GM23248 (cell line): ENCODE measurements around the gene CEP89. TPM values are rescaled to one million over a fixed set of nuclear protein-coding genes. Genes with fewer than 3 reads are reported as not detected.
"Not testable (repeated sequence)": the region's sequence is repeated elsewhere in the genome, so short reads cannot be mapped to it uniquely, and the experiment has no call there.

Source experiments
- DNase-seq: peaks from one replicate; pipeline ENCODE4 v3.0.0-alpha.2; 2015
- H2AFZ ChIP-seq: fragments of 200-600 bp; sonication (generic); 2 replicates; pipeline ENCODE4 v1.6.1; 2016; ENCODE audit warnings: antibody characterized with exemption
- H3F3A ChIP-seq: fragments of 200-600 bp; sonication (generic); 2 replicates; pipeline ENCODE4 v1.6.1; 2016; ENCODE audit warnings: mild to moderate bottlenecking, antibody characterized with exemption, mixed run types; ENCODE audit not compliant: insufficient read depth
- H3K27ac ChIP-seq: fragments of 200-600 bp; sonication (generic); 2 replicates; pipeline ENCODE4 v1.5.1; 2016; ENCODE audit warnings: mild to moderate bottlenecking
- H3K27me3 ChIP-seq: fragments of 200-600 bp; sonication (generic); replicated peaks from 2 replicates; pipeline ENCODE4 v1.6.1; 2016; ENCODE audit warnings: mild to moderate bottlenecking; ENCODE audit not compliant: insufficient read depth
- H3K36me3 ChIP-seq: fragments of 200-600 bp; sonication (generic); 2 replicates; pipeline ENCODE4 v1.6.1; 2016; ENCODE audit warnings: low read depth, mild to moderate bottlenecking
- H3K4me1 ChIP-seq: fragments of 200-600 bp; sonication (generic); 2 replicates; pipeline ENCODE4 v1.6.1; 2016; ENCODE audit warnings: mild to moderate bottlenecking; ENCODE audit not compliant: insufficient read depth
- H3K4me2 ChIP-seq: fragments of 200-600 bp; sonication (generic); one replicate; pipeline ENCODE4 v1.6.1; 2016; ENCODE audit warnings: mild to moderate bottlenecking; ENCODE audit not compliant: unreplicated experiment
- H3K4me3 ChIP-seq: fragments of 200-600 bp; sonication (generic); 2 replicates; pipeline ENCODE4 v1.5.1; 2016; ENCODE audit warnings: mild to moderate bottlenecking
- H3K79me2 ChIP-seq: fragments of 200-600 bp; sonication (generic); 2 replicates; pipeline ENCODE4 v1.6.1; 2016; ENCODE audit warnings: mild to moderate bottlenecking; ENCODE audit not compliant: insufficient read depth
- H3K9ac ChIP-seq: fragments of 200-600 bp; sonication (generic); 2 replicates; pipeline ENCODE4 v1.6.1; 2016; ENCODE audit warnings: mild to moderate bottlenecking
- H3K9me2 ChIP-seq: fragments of 200-600 bp; sonication (generic); 2 replicates; pipeline ENCODE4 v1.6.1; 2016; ENCODE audit warnings: mixed run types, mild to moderate bottlenecking, moderate library complexity; ENCODE audit not compliant: insufficient read depth
- H3K9me3 ChIP-seq: fragments of 200-600 bp; sonication (generic); one replicate; pipeline ENCODE4 v1.6.1; 2017; ENCODE audit warnings: low read depth
- H4K20me1 ChIP-seq: fragments of 200-600 bp; sonication (generic); 2 replicates; pipeline ENCODE4 v1.6.0; 2016; ENCODE audit not compliant: insufficient read depth
- EZH2 ChIP-seq: fragments of 200-600 bp; sonication (generic); IDR thresholded peaks from 2 replicates; pipeline ENCODE4 v1.6.1; 2018; ENCODE audit warnings: antibody characterized with exemption, mild to moderate bottlenecking; ENCODE audit not compliant: insufficient read depth, poor library complexity, severe bottlenecking
- EZH2phosphoT487 ChIP-seq: fragments of 200-600 bp; sonication (generic); IDR thresholded peaks from 2 replicates; pipeline ENCODE4 v1.6.1; 2018; ENCODE audit warnings: antibody characterized with exemption, moderate library complexity, mild to moderate bottlenecking, low read depth; ENCODE audit not compliant: insufficient read depth
- WGBS, 2 experiments: methylation state at CpG; one replicate each; pipeline ENCODE4 v1.1.6; 2015 to 2017; ENCODE audit warnings: low lambda C conversion rate in 2 of 2, low coverage in 1 of 2; ENCODE audit errors: missing lambda C conversion rate in 2 of 2; 5-methylcytosine and 5-hydroxymethylcytosine counted together
- in situ Hi-C: fragments of 300-500 bp; cut with MboI; formaldehyde crosslinking; loops from 2 replicates; pipeline ENCODE4 v1.15.0; 2020
- polyA plus RNA-seq: library from polyadenylated mRNA; unstranded; fragments of >200 nt; fragmentation: Nextera tagmentation; extraction: Ambion mirVana; gene quantifications from 2 replicates; pipeline ENCODE4 v1.2.1, GENCODE V29; 2016
- total RNA-seq: library from RNA; depleted of rRNA; stranded (reverse); fragments of >200 nt; shearing (Covaris generic); gene quantifications from 2 replicates; pipeline ENCODE4 v1.2.3, GENCODE V29; 2014

Gene CEP89
- total and polyA plus RNA-seq, 2 experiments from 2014 or later: 17.1 to 30.1 TPM

GRCh38 chr19:32887572-32888215 lies 84.1 kb downstream of the CEP89 start:
- H3K9me3 ChIP-seq: no peaks in the 10 kb centered on the region
- H3K79me2 ChIP-seq: no peaks in the 10 kb centered on the region
- H3K4me3 ChIP-seq: no peak overlapping the region
- no peaks in the 10 kb centered on the region for H3K27me3 ChIP-seq
- no peak overlapping the region for H3K4me2 ChIP-seq
- peaks cover 4% of the 10 kb centered on the region; the same call in 1 of the 2 replicates for H3K36me3 ChIP-seq
- no peaks in the 10 kb centered on the region for H3K4me1 ChIP-seq
- no peaks in the 10 kb centered on the region for H3F3A ChIP-seq
- no peak for DNase-seq
- TF ChIP-seq EZH2phosphoT487: no peak
- no peaks in the 10 kb centered on the region for H3K9me2 ChIP-seq
- no peaks in the 10 kb centered on the region for H4K20me1 ChIP-seq
- H3K9ac ChIP-seq: no peak overlapping the region
- WGBS, 2 experiments: 95 to 97% methylated on average over 4 of the region's 4 CpGs
- H3K27ac ChIP-seq: no peak overlapping the region
- no peak overlapping the region for H2AFZ ChIP-seq
- in situ Hi-C loops: no loop called here

- no peak for DNase-seq
- TF ChIP-seq EZH2: no peak
- no peak for TF ChIP-seq EZH2phosphoT487
- 64 to 67% methylated on average over 7 of the region's 7 CpGs for WGBS, 2 experiments
Observed at GRCh38 chr19:32886241-32886640, 85.5 kb downstream of the CEP89 start.

GRCh38 chr19:32885255-32885654 lies 86.5 kb downstream of the CEP89 start:
- H3K4me3 ChIP-seq, H3K9ac ChIP-seq, H4K20me1 ChIP-seq, H3K27me3 ChIP-seq, H3F3A ChIP-seq, H3K79me2 ChIP-seq, in situ Hi-C loops, H3K4me2 ChIP-seq, H2AFZ ChIP-seq, H3K9me3 ChIP-seq, DNase-seq, H3K4me1 ChIP-seq, H3K9me2 ChIP-seq, H3K27ac ChIP-seq, H3K36me3 ChIP-seq: not testable (repeated sequence)
- 89 to 92% methylated on average over 5 of the region's 5 CpGs for WGBS, 2 experiments

More at GRCh38 chr19:32886241-32886640, 85.5 kb downstream of the CEP89 start:
- no peaks in the 10 kb centered on the region; the same call in 1 of the 2 replicates for H3K36me3 ChIP-seq
- H3K27me3 ChIP-seq: no peaks in the 10 kb centered on the region
- H2AFZ ChIP-seq: no peak overlapping the region
- H3K4me2 ChIP-seq: no peak overlapping the region
- no peaks in the 10 kb centered on the region for H3K79me2 ChIP-seq
- no peak overlapping the region for H3K4me3 ChIP-seq
- no peak overlapping the region for H3K27ac ChIP-seq
- H3K9me3 ChIP-seq: no peaks in the 10 kb centered on the region
- H4K20me1 ChIP-seq: no peaks in the 10 kb centered on the region
- H3K9me2 ChIP-seq: no peaks in the 10 kb centered on the region
- no peak overlapping the region for H3K9ac ChIP-seq
- in situ Hi-C loops: no loop called here
- H3K4me1 ChIP-seq: no peaks in the 10 kb centered on the region
- no peaks in the 10 kb centered on the region for H3F3A ChIP-seq

DNA sequence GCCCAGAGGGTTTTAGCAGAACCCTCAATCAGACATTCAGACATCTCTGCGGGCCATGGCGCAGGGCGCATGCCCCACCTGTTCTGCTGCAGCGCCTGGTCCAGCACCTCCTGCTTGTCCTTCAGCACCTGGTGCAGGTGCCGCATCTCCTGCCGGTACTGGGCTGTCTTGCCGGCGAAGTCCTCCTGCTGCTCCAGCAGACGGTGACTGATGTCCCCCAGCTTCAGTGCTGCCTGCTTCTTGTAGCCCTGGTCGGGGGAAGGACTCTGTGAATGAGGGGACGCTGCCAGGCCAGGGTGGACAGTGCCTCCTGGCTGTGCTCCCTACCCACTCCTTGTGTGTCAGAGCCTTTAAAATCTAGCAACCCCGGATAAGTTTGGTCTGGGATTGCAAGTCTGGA lies 90.0 kb downstream of the CEP89 start:
- no peak overlapping the region for H3K27ac ChIP-seq
- DNase-seq: no peak
- H3K4me2 ChIP-seq: no peak overlapping the region

GRCh38 chr19:32880622-32881021 lies 91.1 kb downstream of the CEP89 start:
- H3K36me3 ChIP-seq: no peaks in the 10 kb centered on the region
- H3K4me3 ChIP-seq: no peak overlapping the region
- H2AFZ ChIP-seq: no peak overlapping the region
- 90 to 94% methylated on average over 2 of the region's 2 CpGs for WGBS, 2 experiments
- in situ Hi-C loops: no loop called here
- H3K4me2 ChIP-seq: no peak overlapping the region
- no peak overlapping the region for H3K9ac ChIP-seq
- H3K4me1 ChIP-seq: no peaks in the 10 kb centered on the region
- no peaks in the 10 kb centered on the region for H3K79me2 ChIP-seq
- H3K27ac ChIP-seq: no peak overlapping the region
- no peak for DNase-seq
- H4K20me1 ChIP-seq: no peaks in the 10 kb centered on the region
- H3K9me3 ChIP-seq: no peaks in the 10 kb centered on the region
- no peaks in the 10 kb centered on the region for H3K9me2 ChIP-seq
- no peaks in the 10 kb centered on the region for H3F3A ChIP-seq
- no peak for TF ChIP-seq EZH2
- no peak for TF ChIP-seq EZH2phosphoT487
- H3K27me3 ChIP-seq: no peaks in the 10 kb centered on the region

More for the DNA sequence above, 90.0 kb downstream of the CEP89 start:
- H4K20me1 ChIP-seq: no peaks in the 10 kb centered on the region
- 94% methylated on average over 12 of the region's 12 CpGs for whole genome bisulfite sequencing, 2 experiments
- no peaks in the 10 kb centered on the region for H3K36me3 ChIP-seq
- H2AFZ ChIP-seq: no peak overlapping the region
- TF ChIP-seq EZH2phosphoT487: no peak
- no peak for TF ChIP-seq EZH2
- no peaks in the 10 kb centered on the region for H3K79me2 ChIP-seq
- H3F3A ChIP-seq: no peaks in the 10 kb centered on the region
- H3K9me3 ChIP-seq: no peaks in the 10 kb centered on the region
- H3K4me3 ChIP-seq: no peak overlapping the region
- H3K4me1 ChIP-seq: no peaks in the 10 kb centered on the region
- no peaks in the 10 kb centered on the region for H3K27me3 ChIP-seq
- in situ Hi-C loops: no loop called here
- no peak overlapping the region for H3K9ac ChIP-seq
- no peaks in the 10 kb centered on the region for H3K9me2 ChIP-seq
